Measurements from ENCODE around the gene HSPH1.

HSPH1 gene

GRCh38 chr13:31093145-31093885 is 68.4 kb downstream of the HSPH1 start:
- no peak for DNase-seq

GRCh38 chr13:31092646-31093045 is 69.1 kb downstream of the HSPH1 start:
- no peak for DNase-seq

- no peak for DNase-seq
Measured at GRCh38 chr13:31090961-31091624, 70.6 kb downstream of the HSPH1 start.

- no peak for DNase-seq
Measured at GRCh38 chr13:31090096-31090495, 71.6 kb downstream of the HSPH1 start.

- no peak for DNase-seq
Measured at GRCh38 chr13:31089649-31090048, 72.1 kb downstream of the HSPH1 start.

- DNase-seq = no peak
Measured at GRCh38 chr13:31088826-31089420, 72.8 kb downstream of the HSPH1 start.

All from DMS153 (cell line).